Measurements from ENCODE around the gene SF1.

Gene SF1

GRCh38 chr11:64790205-64791095 lies 12.1 kb upstream of the SF1 start:
- Histone ChIP-seq H3K4me1 (ENCODE audit: control insufficient read depth, insufficient read depth, low read length) (peaks cover 4% of the 10 kb centered on the region), H3K9me3 (ENCODE audit: control insufficient read depth, low read length) (no peaks in the 10 kb centered on the region), H3K36me3 (ENCODE audit: control insufficient read depth, insufficient read depth, low read length, severe bottlenecking) (no peaks in the 10 kb centered on the region), H3K9ac (ENCODE audit: low read length) (no peak overlapping the region), H3K27me3 (replicated peaks; ENCODE audit: control insufficient read depth, insufficient read depth, low read length) (no peaks in the 10 kb centered on the region), H3K4me3 (ENCODE audit: low read length) (no peak overlapping the region)
- DNase-seq (ENCODE audit: low read depth), result no peak

- Histone ChIP-seq H3K9ac (ENCODE audit: low read length) (no peak overlapping the region), H3K4me3 (ENCODE audit: low read length) (no peak overlapping the region), H3K9me3 (ENCODE audit: control insufficient read depth, low read length) (no peaks in the 10 kb centered on the region), H3K36me3 (ENCODE audit: control insufficient read depth, insufficient read depth, low read length, severe bottlenecking) (no peaks in the 10 kb centered on the region), H3K4me1 (ENCODE audit: control insufficient read depth, insufficient read depth, low read length) (peaks cover 4% of the 10 kb centered on the region), H3K27me3 (replicated peaks; ENCODE audit: control insufficient read depth, insufficient read depth, low read length) (no peaks in the 10 kb centered on the region)
- DNase-seq (ENCODE audit: low read depth), result no peak
Observed at GRCh38 chr11:64789331-64790204, 11.2 kb upstream of the SF1 start.

GRCh38 chr11:64788321-64789215 lies 10.2 kb upstream of the SF1 start:
- H3K36me3 ChIP-seq (ENCODE audit: control insufficient read depth, insufficient read depth, low read length, severe bottlenecking), result no peaks in the 10 kb centered on the region
- no peaks in the 10 kb centered on the region for H3K27me3 ChIP-seq (replicated peaks; ENCODE audit: control insufficient read depth, insufficient read depth, low read length)
- DNase-seq (ENCODE audit: low read depth), result no peak
- no peaks in the 10 kb centered on the region for H3K9me3 ChIP-seq (ENCODE audit: control insufficient read depth, low read length)
- no peak overlapping the region for H3K4me3 ChIP-seq (ENCODE audit: low read length)
- no peak overlapping the region for H3K9ac ChIP-seq (ENCODE audit: low read length)
- H3K4me1 ChIP-seq (ENCODE audit: control insufficient read depth, insufficient read depth, low read length), result peaks cover 4% of the 10 kb centered on the region

GRCh38 chr11:64787526-64788320 lies 9.4 kb upstream of the SF1 start:
- Histone ChIP-seq H3K36me3 (ENCODE audit: control insufficient read depth, insufficient read depth, low read length, severe bottlenecking) (no peaks in the 10 kb centered on the region), H3K9me3 (ENCODE audit: control insufficient read depth, low read length) (no peaks in the 10 kb centered on the region), H3K4me3 (ENCODE audit: low read length) (no peak overlapping the region), H3K27me3 (replicated peaks; ENCODE audit: control insufficient read depth, insufficient read depth, low read length) (no peaks in the 10 kb centered on the region), H3K4me1 (ENCODE audit: control insufficient read depth, insufficient read depth, low read length) (peaks cover 4% of the 10 kb centered on the region), H3K9ac (ENCODE audit: low read length) (no peak overlapping the region)
- peak; percentile 64 for DNase-seq (ENCODE audit: low read depth)

GRCh38 chr11:64786308-64786707 lies 8.0 kb upstream of the SF1 start:
- Histone ChIP-seq H3K36me3 (ENCODE audit: control insufficient read depth, insufficient read depth, low read length, severe bottlenecking) (no peaks in the 10 kb centered on the region), H3K9me3 (ENCODE audit: control insufficient read depth, low read length) (no peaks in the 10 kb centered on the region), H3K4me3 (ENCODE audit: low read length) (no peak overlapping the region), H3K9ac (ENCODE audit: low read length) (peak overlapping the region; percentile 2), H3K4me1 (ENCODE audit: control insufficient read depth, insufficient read depth, low read length) (peaks cover 4% of the 10 kb centered on the region), H3K27me3 (replicated peaks; ENCODE audit: control insufficient read depth, insufficient read depth, low read length) (no peaks in the 10 kb centered on the region)
- no peak for DNase-seq (ENCODE audit: low read depth)

GRCh38 chr11:64784813-64785581 lies 6.7 kb upstream of the SF1 start:
- H3K27me3 ChIP-seq (replicated peaks; ENCODE audit: control insufficient read depth, insufficient read depth, low read length), result no peaks in the 10 kb centered on the region
- H3K4me1 ChIP-seq (ENCODE audit: control insufficient read depth, insufficient read depth, low read length), result peaks cover 4% of the 10 kb centered on the region
- no peak overlapping the region for H3K9ac ChIP-seq (ENCODE audit: low read length)
- DNase-seq (ENCODE audit: low read depth), result no peak
- H3K4me3 ChIP-seq (ENCODE audit: low read length), result no peak overlapping the region
- H3K9me3 ChIP-seq (ENCODE audit: control insufficient read depth, low read length), result no peaks in the 10 kb centered on the region
- H3K36me3 ChIP-seq (ENCODE audit: control insufficient read depth, insufficient read depth, low read length, severe bottlenecking), result no peaks in the 10 kb centered on the region

GRCh38 chr11:64778223-64778472 lies 194 bp downstream of the SF1 start:
- no peak for DNase-seq (ENCODE audit: low read depth)
- Histone ChIP-seq H3K36me3 (ENCODE audit: control insufficient read depth, insufficient read depth, low read length, severe bottlenecking) (peaks cover 36% of the 10 kb centered on the region), H3K9me3 (ENCODE audit: control insufficient read depth, low read length) (no peaks in the 10 kb centered on the region), H3K9ac (ENCODE audit: low read length) (peak overlapping the region; percentile 89), H3K27me3 (replicated peaks; ENCODE audit: control insufficient read depth, insufficient read depth, low read length) (no peaks in the 10 kb centered on the region), H3K4me1 (ENCODE audit: control insufficient read depth, insufficient read depth, low read length) (peaks cover 19% of the 10 kb centered on the region), H3K4me3 (ENCODE audit: low read length) (peak overlapping the region; percentile 84)

GRCh38 chr11:64777449-64778222 lies 706 bp downstream of the SF1 start:
- peak overlapping the region; percentile 84 for H3K4me3 ChIP-seq (ENCODE audit: low read length)
- no peaks in the 10 kb centered on the region for H3K27me3 ChIP-seq (replicated peaks; ENCODE audit: control insufficient read depth, insufficient read depth, low read length)
- peaks cover 22% of the 10 kb centered on the region for H3K4me1 ChIP-seq (ENCODE audit: control insufficient read depth, insufficient read depth, low read length)
- DNase-seq (ENCODE audit: low read depth), result peak; percentile 96
- peaks cover 41% of the 10 kb centered on the region for H3K36me3 ChIP-seq (ENCODE audit: control insufficient read depth, insufficient read depth, low read length, severe bottlenecking)
- H3K9me3 ChIP-seq (ENCODE audit: control insufficient read depth, low read length), result no peaks in the 10 kb centered on the region
- H3K9ac ChIP-seq (ENCODE audit: low read length), result peak overlapping the region; percentile 89

GRCh38 chr11:64776875-64777274 lies 1.5 kb downstream of the SF1 start:
- Histone ChIP-seq H3K9me3 (ENCODE audit: control insufficient read depth, low read length) (no peaks in the 10 kb centered on the region), H3K4me3 (ENCODE audit: low read length) (peak overlapping the region; percentile 84), H3K9ac (ENCODE audit: low read length) (peak overlapping the region; percentile 81), H3K27me3 (replicated peaks; ENCODE audit: control insufficient read depth, insufficient read depth, low read length) (no peaks in the 10 kb centered on the region), H3K36me3 (ENCODE audit: control insufficient read depth, insufficient read depth, low read length, severe bottlenecking) (peaks cover 48% of the 10 kb centered on the region), H3K4me1 (ENCODE audit: control insufficient read depth, insufficient read depth, low read length) (peaks cover 24% of the 10 kb centered on the region)
- no peak for DNase-seq (ENCODE audit: low read depth)

Measured in adipocyte (in vitro differentiated cells).